HG02970 (cell line): ENCODE results near the gene SETBP1.

Experiments
- ATAC-seq: cut with Tn5 transposase; IDR thresholded peaks from one replicate; pipeline ENCODE4 v1.9.1; 2021; ENCODE audit warnings: mild to moderate bottlenecking, moderate library complexity, moderate number of reproducible peaks; ENCODE audit not compliant: unreplicated experiment, low FRiP score

The SETBP1 gene

DNA sequence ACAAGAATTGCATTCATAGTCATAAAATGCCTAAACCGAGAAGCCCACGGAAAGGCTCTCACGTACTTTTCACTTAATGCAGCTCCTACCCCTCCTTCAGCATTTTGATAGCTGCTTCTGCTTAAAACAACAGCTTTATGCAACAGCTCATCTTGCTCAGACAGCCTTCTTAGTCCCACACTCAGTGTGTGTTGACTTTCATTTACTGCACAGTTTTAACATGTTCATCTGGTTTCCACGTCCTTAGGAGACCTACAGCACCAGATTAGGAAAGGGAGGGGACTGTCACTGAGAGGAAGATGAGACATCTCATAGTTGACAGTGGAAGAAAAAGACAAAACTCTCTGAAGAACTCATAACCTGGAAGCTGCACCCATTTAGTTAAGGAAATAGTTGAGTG lies 435.4 kb downstream of the SETBP1 start:
- ATAC-seq = no peak
